ENCODE measurements around the gene CEP41. TPM values are rescaled to one million over a fixed set of nuclear protein-coding genes. Genes with fewer than 3 reads are reported as not detected.
A peak's percentile ranks its signal among the peaks of the same experiment; 100 is the strongest.

Gene CEP41
- total RNA-seq, 2 donors from 2014 or later, result 3.2 to 6.0 TPM

- H3K27ac Mint-ChIP-seq, result no peak overlapping the region
- no peaks in the 10 kb centered on the region for H3K9me3 ChIP-seq (ENCODE audit: control insufficient read depth, low read length, poor library complexity, severe bottlenecking)
- no peaks in the 10 kb centered on the region for H3K36me3 Mint-ChIP-seq (ENCODE audit: low read depth)
- no peaks in the 10 kb centered on the region for H3K27me3 Mint-ChIP-seq
- peaks cover 11% of the 10 kb centered on the region for H3K4me1 Mint-ChIP-seq
- DNase-seq (no peak), ATAC-seq (no peak)
- H3K4me3 Mint-ChIP-seq, result no peak overlapping the region
These were observed 17.2 kb downstream of the CEP41 start for GRCh38 chr7:130423501-130424037.

- Mint-ChIP-seq H3K27me3 (no peaks in the 10 kb centered on the region), H3K36me3 (ENCODE audit: low read depth) (no peaks in the 10 kb centered on the region), H3K4me3 (no peak overlapping the region), H3K4me1 (peaks cover 19% of the 10 kb centered on the region), H3K27ac (peak overlapping the region; percentile 72)
- no peak for DNase-seq
- no peak for ATAC-seq
- no peaks in the 10 kb centered on the region for H3K9me3 ChIP-seq (ENCODE audit: control insufficient read depth, low read length, poor library complexity, severe bottlenecking)
These were observed 19.1 kb downstream of the CEP41 start for GRCh38 chr7:130421684-130422083.

- H3K9me3 ChIP-seq (ENCODE audit: control insufficient read depth, low read length, poor library complexity, severe bottlenecking), result no peaks in the 10 kb centered on the region
- no peak overlapping the region for H3K4me3 Mint-ChIP-seq
- no peaks in the 10 kb centered on the region for H3K27me3 Mint-ChIP-seq
- peaks cover 15% of the 10 kb centered on the region for H3K4me1 Mint-ChIP-seq
- ATAC-seq, result no peak
- no peak for DNase-seq
- H3K27ac Mint-ChIP-seq, result peak overlapping the region; percentile 72
- no peaks in the 10 kb centered on the region for H3K36me3 Mint-ChIP-seq (ENCODE audit: low read depth)
These were observed 19.8 kb downstream of the CEP41 start for GRCh38 chr7:130420943-130421578.

- no peaks in the 10 kb centered on the region for H3K9me3 ChIP-seq (ENCODE audit: control insufficient read depth, low read length, poor library complexity, severe bottlenecking)
- Mint-ChIP-seq H3K4me3 (no peak overlapping the region), H3K36me3 (ENCODE audit: low read depth) (no peaks in the 10 kb centered on the region), H3K27me3 (no peaks in the 10 kb centered on the region), H3K27ac (no peak overlapping the region), H3K4me1 (peaks cover 21% of the 10 kb centered on the region)
- ATAC-seq (no peak), DNase-seq (no peak)
These were observed 21.2 kb downstream of the CEP41 start for GRCh38 chr7:130419658-130420057.

- no peak overlapping the region for H3K27ac Mint-ChIP-seq
- no peaks in the 10 kb centered on the region for H3K36me3 Mint-ChIP-seq (ENCODE audit: low read depth)
- no peak overlapping the region for H3K4me3 Mint-ChIP-seq
- ATAC-seq (no peak), DNase-seq (no peak)
- H3K9me3 ChIP-seq (ENCODE audit: control insufficient read depth, low read length, poor library complexity, severe bottlenecking), result no peaks in the 10 kb centered on the region
- no peaks in the 10 kb centered on the region for H3K27me3 Mint-ChIP-seq
- peaks cover 21% of the 10 kb centered on the region for H3K4me1 Mint-ChIP-seq
These were observed 22.5 kb downstream of the CEP41 start for GRCh38 chr7:130418306-130418705.

- H3K27me3 Mint-ChIP-seq, result no peaks in the 10 kb centered on the region
- H3K4me1 Mint-ChIP-seq, result peaks cover 21% of the 10 kb centered on the region
- ATAC-seq (peak; percentile 21), DNase-seq (no peak)
- no peak overlapping the region for H3K4me3 Mint-ChIP-seq
- no peaks in the 10 kb centered on the region for H3K36me3 Mint-ChIP-seq (ENCODE audit: low read depth)
- no peak overlapping the region for H3K27ac Mint-ChIP-seq
- H3K9me3 ChIP-seq (ENCODE audit: control insufficient read depth, low read length, poor library complexity, severe bottlenecking), result no peaks in the 10 kb centered on the region
These were observed 23.6 kb downstream of the CEP41 start for GRCh38 chr7:130417213-130417612.

GRCh38 chr7:130415006-130415405 is 25.8 kb downstream of the CEP41 start:
- ATAC-seq, result no peak
- Mint-ChIP-seq H3K27ac (peak overlapping the region; percentile 32), H3K27me3 (no peaks in the 10 kb centered on the region), H3K36me3 (ENCODE audit: low read depth) (no peaks in the 10 kb centered on the region), H3K4me1 (peaks cover 21% of the 10 kb centered on the region), H3K4me3 (peak overlapping the region; percentile 44)
- DNase-seq, result no peak
- H3K9me3 ChIP-seq (ENCODE audit: control insufficient read depth, low read length, poor library complexity, severe bottlenecking), result no peaks in the 10 kb centered on the region

GRCh38 chr7:130413201-130413600 is 27.6 kb downstream of the CEP41 start:
- Mint-ChIP-seq H3K36me3 (ENCODE audit: low read depth) (no peaks in the 10 kb centered on the region), H3K27ac (no peak overlapping the region), H3K4me1 (peaks cover 18% of the 10 kb centered on the region), H3K27me3 (no peaks in the 10 kb centered on the region), H3K4me3 (no peak overlapping the region)
- DNase-seq (no peak), ATAC-seq (no peak)
- H3K9me3 ChIP-seq (ENCODE audit: control insufficient read depth, low read length, poor library complexity, severe bottlenecking), result no peaks in the 10 kb centered on the region

GRCh38 chr7:130410868-130411541 is 29.8 kb downstream of the CEP41 start:
- peaks cover 9% of the 10 kb centered on the region for H3K4me1 Mint-ChIP-seq
- ATAC-seq (no peak), DNase-seq (no peak)
- no peaks in the 10 kb centered on the region for H3K9me3 ChIP-seq (ENCODE audit: control insufficient read depth, low read length, poor library complexity, severe bottlenecking)
- no peak overlapping the region for H3K4me3 Mint-ChIP-seq
- no peaks in the 10 kb centered on the region for H3K27me3 Mint-ChIP-seq
- H3K36me3 Mint-ChIP-seq (ENCODE audit: low read depth), result no peaks in the 10 kb centered on the region
- H3K27ac Mint-ChIP-seq, result no peak overlapping the region

GRCh38 chr7:130409712-130410072 is 31.1 kb downstream of the CEP41 start:
- no peaks in the 10 kb centered on the region for H3K9me3 ChIP-seq (ENCODE audit: control insufficient read depth, low read length, poor library complexity, severe bottlenecking)
- no peaks in the 10 kb centered on the region for H3K27me3 Mint-ChIP-seq
- no peak overlapping the region for H3K27ac Mint-ChIP-seq
- ATAC-seq (no peak), DNase-seq (no peak)
- H3K4me3 Mint-ChIP-seq, result no peak overlapping the region
- peaks cover under 1% of the 10 kb centered on the region for H3K4me1 Mint-ChIP-seq
- no peaks in the 10 kb centered on the region for H3K36me3 Mint-ChIP-seq (ENCODE audit: low read depth)

- DNase-seq (no peak), ATAC-seq (no peak)
- no peaks in the 10 kb centered on the region for H3K27me3 Mint-ChIP-seq
- no peaks in the 10 kb centered on the region for H3K4me1 Mint-ChIP-seq
- H3K36me3 Mint-ChIP-seq (ENCODE audit: low read depth), result no peaks in the 10 kb centered on the region
- H3K4me3 Mint-ChIP-seq, result no peak overlapping the region
- H3K9me3 ChIP-seq (ENCODE audit: control insufficient read depth, low read length, poor library complexity, severe bottlenecking), result no peaks in the 10 kb centered on the region
- no peak overlapping the region for H3K27ac Mint-ChIP-seq
These were observed 31.6 kb downstream of the CEP41 start for GRCh38 chr7:130409067-130409711.

- Mint-ChIP-seq H3K27ac (no peak overlapping the region), H3K4me1 (no peaks in the 10 kb centered on the region), H3K27me3 (no peaks in the 10 kb centered on the region), H3K4me3 (no peak overlapping the region), H3K36me3 (ENCODE audit: low read depth) (no peaks in the 10 kb centered on the region)
- ATAC-seq, result no peak
- no peak for DNase-seq
- H3K9me3 ChIP-seq (ENCODE audit: control insufficient read depth, low read length, poor library complexity, severe bottlenecking), result no peaks in the 10 kb centered on the region
These were observed 35.8 kb downstream of the CEP41 start for GRCh38 chr7:130405003-130405402.

GRCh38 chr7:130401578-130401977 is 39.2 kb downstream of the CEP41 start:
- no peak for ATAC-seq
- H3K27ac Mint-ChIP-seq, result no peak overlapping the region
- no peak overlapping the region for H3K4me3 Mint-ChIP-seq
- no peaks in the 10 kb centered on the region for H3K4me1 Mint-ChIP-seq
- no peak for DNase-seq
- H3K27me3 Mint-ChIP-seq, result no peaks in the 10 kb centered on the region
- H3K9me3 ChIP-seq (ENCODE audit: control insufficient read depth, low read length, poor library complexity, severe bottlenecking), result no peaks in the 10 kb centered on the region
- H3K36me3 Mint-ChIP-seq (ENCODE audit: low read depth), result peaks cover 5% of the 10 kb centered on the region
